ENCODE results near the gene SPG7.
"Not testable (repeated sequence)": the region's sequence is repeated elsewhere in the genome, so short reads cannot be mapped to it uniquely, and the experiment has no call there.

The SPG7 gene

GRCh38 chr16:89507834-89508590, at the start of gene SPG7:
Gene SPG7 (plus strand): TSS chr16:89508403. CDS start chr16:89508418, 15 bp downstream.
- no peak for DNase-seq (ENCODE audit: low read depth, low spot score)

GRCh38 chr16:89458551-89458950, 49.7 kb upstream of the SPG7 start:
- DNase-seq (ENCODE audit: low read depth, low spot score): no peak

GRCh38 chr16:89458967-89459366, 49.2 kb upstream of the SPG7 start:
- DNase-seq (ENCODE audit: low read depth, low spot score): no peak

- no peak for DNase-seq (ENCODE audit: low read depth, low spot score)
These were observed 47.6 kb upstream of the SPG7 start for GRCh38 chr16:89460556-89460955.

GRCh38 chr16:89461890-89462289, 46.3 kb upstream of the SPG7 start:
- DNase-seq (ENCODE audit: low read depth, low spot score): not testable (repeated sequence)

- not testable (repeated sequence) for DNase-seq (ENCODE audit: low read depth, low spot score)
These were observed 45.6 kb upstream of the SPG7 start for GRCh38 chr16:89462639-89463038.

GRCh38 chr16:89463312-89463711, 44.9 kb upstream of the SPG7 start:
- DNase-seq (ENCODE audit: low read depth, low spot score): not testable (repeated sequence)

- DNase-seq (ENCODE audit: low read depth, low spot score): no peak
These were observed 41.3 kb upstream of the SPG7 start for GRCh38 chr16:89466920-89467319.

GRCh38 chr16:89467382-89467781, 40.8 kb upstream of the SPG7 start:
- no peak for DNase-seq (ENCODE audit: low read depth, low spot score)

GRCh38 chr16:89472711-89473075, 35.5 kb upstream of the SPG7 start:
- DNase-seq (ENCODE audit: low read depth, low spot score): no peak

- no peak for DNase-seq (ENCODE audit: low read depth, low spot score)
These were observed 35.0 kb upstream of the SPG7 start for GRCh38 chr16:89473136-89473712.

GRCh38 chr16:89473791-89474414, 34.3 kb upstream of the SPG7 start:
- DNase-seq (ENCODE audit: low read depth, low spot score): no peak

GRCh38 chr16:89475144-89475543, 33.1 kb upstream of the SPG7 start:
- no peak for DNase-seq (ENCODE audit: low read depth, low spot score)

- no peak for DNase-seq (ENCODE audit: low read depth, low spot score)
These were observed 31.8 kb upstream of the SPG7 start for GRCh38 chr16:89476379-89476778.

- DNase-seq (ENCODE audit: low read depth, low spot score): no peak
These were observed 31.4 kb upstream of the SPG7 start for GRCh38 chr16:89476811-89477261.

GRCh38 chr16:89478576-89479221, 29.5 kb upstream of the SPG7 start:
- no peak for DNase-seq (ENCODE audit: low read depth, low spot score)

- no peak for DNase-seq (ENCODE audit: low read depth, low spot score)
These were observed 26.7 kb upstream of the SPG7 start for GRCh38 chr16:89481356-89481955.

- no peak for DNase-seq (ENCODE audit: low read depth, low spot score)
These were observed 25.9 kb upstream of the SPG7 start for GRCh38 chr16:89482150-89482816.

- DNase-seq (ENCODE audit: low read depth, low spot score): no peak
These were observed 25.4 kb upstream of the SPG7 start for GRCh38 chr16:89482817-89483205.

GRCh38 chr16:89484041-89484501, 24.1 kb upstream of the SPG7 start:
- no peak for DNase-seq (ENCODE audit: low read depth, low spot score)

- DNase-seq (ENCODE audit: low read depth, low spot score): no peak
These were observed 23.1 kb upstream of the SPG7 start for GRCh38 chr16:89484923-89485679.
